Epithelial cell of proximal tubule (primary cell): Measurements from ENCODE around the gene SLC20A1. TPM values are rescaled to one million over a fixed set of nuclear protein-coding genes. Genes with fewer than 3 reads are reported as not detected.
A peak's percentile ranks its signal among the peaks of the same experiment; 100 is the strongest.

Experiments used
- DNase-seq: peaks from one replicate; pipeline ENCODE4 v3.0.0-alpha.2; 2011; ENCODE audit warnings: low read depth
- H3K4me3 ChIP-seq: 2 replicates; pipeline ENCODE4 v1.5.1; 2011; ENCODE audit warnings: low read depth, mild to moderate bottlenecking, low read length
- total RNA-seq: library from RNA; depleted of rRNA; stranded (reverse); fragments of >200 nt; gene quantifications from 2 replicates; pipeline ENCODE4 v1.2.3, GENCODE V29; 2015
- TF ChIP-seq, protein P1 (sequence below): conservative IDR thresholded peaks from 2 replicates; pipeline ENCODE4 v1.5.1; 2012; ENCODE audit warnings: low read depth, mild to moderate bottlenecking, low read length

The SLC20A1 gene
- total RNA-seq, 1 donor from 2014 or later = 60.1 TPM

GRCh38 chr2:112627060-112628040 lies 18.4 kb upstream of the SLC20A1 start:
- TF ChIP-seq, protein P1, sequence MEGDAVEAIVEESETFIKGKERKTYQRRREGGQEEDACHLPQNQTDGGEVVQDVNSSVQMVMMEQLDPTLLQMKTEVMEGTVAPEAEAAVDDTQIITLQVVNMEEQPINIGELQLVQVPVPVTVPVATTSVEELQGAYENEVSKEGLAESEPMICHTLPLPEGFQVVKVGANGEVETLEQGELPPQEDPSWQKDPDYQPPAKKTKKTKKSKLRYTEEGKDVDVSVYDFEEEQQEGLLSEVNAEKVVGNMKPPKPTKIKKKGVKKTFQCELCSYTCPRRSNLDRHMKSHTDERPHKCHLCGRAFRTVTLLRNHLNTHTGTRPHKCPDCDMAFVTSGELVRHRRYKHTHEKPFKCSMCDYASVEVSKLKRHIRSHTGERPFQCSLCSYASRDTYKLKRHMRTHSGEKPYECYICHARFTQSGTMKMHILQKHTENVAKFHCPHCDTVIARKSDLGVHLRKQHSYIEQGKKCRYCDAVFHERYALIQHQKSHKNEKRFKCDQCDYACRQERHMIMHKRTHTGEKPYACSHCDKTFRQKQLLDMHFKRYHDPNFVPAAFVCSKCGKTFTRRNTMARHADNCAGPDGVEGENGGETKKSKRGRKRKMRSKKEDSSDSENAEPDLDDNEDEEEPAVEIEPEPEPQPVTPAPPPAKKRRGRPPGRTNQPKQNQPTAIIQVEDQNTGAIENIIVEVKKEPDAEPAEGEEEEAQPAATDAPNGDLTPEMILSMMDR = no peak
- DNase-seq = peak; percentile 88
- H3K4me3 ChIP-seq = peak overlapping the region; percentile 15

DNA sequence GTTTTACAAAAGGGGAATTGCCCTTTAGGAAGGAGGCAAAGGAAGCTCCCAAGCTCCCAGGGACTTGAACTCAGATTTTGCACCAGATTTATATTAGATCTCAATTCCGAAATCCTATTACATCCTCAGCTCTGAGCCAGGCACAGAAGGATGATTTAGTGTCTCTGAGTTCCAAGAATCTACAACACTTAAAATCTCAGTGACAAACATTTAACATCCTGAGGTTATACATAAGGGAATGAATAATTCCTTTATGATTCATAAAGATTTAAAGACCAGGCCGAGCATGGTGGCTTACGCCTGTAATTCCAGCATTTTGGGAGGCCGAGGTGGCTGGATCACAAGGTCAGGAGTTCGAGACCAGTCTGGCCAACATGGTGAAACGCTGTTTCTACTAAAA lies 16.5 kb upstream of the SLC20A1 start:
- no peak for DNase-seq
- TF ChIP-seq, protein P1 = no peak
- H3K4me3 ChIP-seq = no peak overlapping the region

DNA sequence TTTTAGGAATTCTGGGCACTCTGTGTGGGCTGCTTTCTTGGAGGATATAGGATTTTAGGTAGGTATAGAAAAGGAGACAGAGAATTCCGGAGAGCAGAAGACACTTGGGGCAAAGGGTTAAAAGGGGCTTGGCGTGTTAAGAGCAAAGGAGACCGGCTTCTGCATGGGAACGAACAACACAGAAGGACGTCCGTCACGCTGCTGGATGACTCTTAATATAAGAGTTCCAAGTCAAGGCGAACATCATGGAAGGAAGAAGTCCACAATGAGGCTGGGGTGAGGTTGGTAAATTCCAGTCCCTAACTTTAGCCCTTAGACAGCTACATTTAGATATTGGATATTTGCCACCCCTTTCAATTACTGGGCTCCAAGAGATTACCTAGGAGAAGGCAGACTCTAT lies 15.9 kb upstream of the SLC20A1 start:
- TF ChIP-seq, protein P1 = no peak
- no peak for DNase-seq
- no peak overlapping the region for H3K4me3 ChIP-seq

DNA sequence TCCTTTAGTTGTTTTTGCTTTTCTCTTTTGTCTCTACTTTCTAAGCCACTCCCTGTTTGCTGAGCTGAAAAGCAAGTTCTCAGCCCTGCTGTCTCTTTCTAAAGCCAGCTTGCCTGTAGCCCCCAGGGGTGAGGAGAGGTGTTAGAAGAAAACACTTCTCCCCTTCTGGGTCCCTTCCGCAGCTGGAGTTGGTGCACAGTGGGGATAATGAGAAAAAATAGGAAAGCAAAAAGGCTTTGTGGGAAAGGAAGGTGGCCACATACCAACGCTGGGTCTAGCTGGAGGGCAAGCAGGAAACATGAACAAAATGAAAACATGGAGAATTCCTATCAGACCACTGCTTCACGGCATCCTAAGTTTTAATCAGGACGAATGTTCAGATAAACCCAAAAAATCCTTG lies 15.5 kb upstream of the SLC20A1 start:
- H3K4me3 ChIP-seq = no peak overlapping the region
- TF ChIP-seq, protein P1 = no peak
- DNase-seq = no peak

DNA sequence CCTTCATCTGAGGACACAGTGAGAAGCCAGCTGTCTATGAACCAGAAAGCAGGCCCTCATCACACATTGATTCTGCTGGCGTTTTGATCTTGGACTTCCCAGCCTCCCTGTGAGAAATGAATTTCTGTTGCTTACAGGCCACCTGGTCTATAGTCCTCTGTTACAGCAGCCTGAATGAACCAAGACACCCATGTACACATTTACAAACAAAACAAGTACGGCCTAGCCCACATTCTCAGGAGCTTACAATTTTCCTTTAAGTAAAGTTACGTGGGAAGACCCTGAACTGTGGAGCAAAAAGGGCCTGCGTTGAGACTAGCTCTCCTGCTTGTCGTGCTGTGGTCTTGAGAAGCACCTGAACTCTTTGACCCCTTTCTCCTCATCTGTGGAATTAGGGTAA lies 12.0 kb upstream of the SLC20A1 start:
- DNase-seq = no peak
- H3K4me3 ChIP-seq = no peak overlapping the region
- TF ChIP-seq, protein P1 = no peak

GRCh38 chr2:112634153-112634873 lies 11.4 kb upstream of the SLC20A1 start:
- TF ChIP-seq, protein P1 = no peak
- no peak overlapping the region for H3K4me3 ChIP-seq
- DNase-seq = no peak
